PFSK-1 (cell line): ENCODE data around the gene PITPNM1.

Experiments used
- FOXP2 ChIP-seq: optimal IDR thresholded peaks from 2 replicates; pipeline ENCODE3; 2011; ENCODE audit warnings: borderline replicate concordance, control low read depth, inconsistent platforms; ENCODE audit not compliant: insufficient read depth; ENCODE audit errors: extremely low read length, extremely low read depth
- POLR2AphosphoS5 ChIP-seq: IDR thresholded peaks from 2 replicates; pipeline ENCODE4 v1.6.1; 2012; ENCODE audit warnings: low read depth, mild to moderate bottlenecking, control low read depth, low read length, moderate library complexity
- SIN3A ChIP-seq: IDR thresholded peaks from 2 replicates; pipeline ENCODE4 v1.6.1; 2012; ENCODE audit warnings: mild to moderate bottlenecking, low read length, moderate library complexity, borderline replicate concordance; ENCODE audit not compliant: insufficient read depth
- TAF1 ChIP-seq: IDR thresholded peaks from 2 replicates; pipeline ENCODE4 v1.6.1; 2012; ENCODE audit warnings: low read length, control low read depth, borderline replicate concordance; ENCODE audit not compliant: insufficient read depth
- TF ChIP-seq, protein P1 (sequence below), 2 experiments: IDR thresholded peaks; 2 replicates each; pipeline versions ENCODE4 v1.6.1 to v1.8.0; 2011 to 2012; ENCODE audit warnings: low read depth in 2 of 2, low read length in 2 of 2, control low read depth in 1 of 2, inconsistent platforms in 1 of 2, mild to moderate bottlenecking in 1 of 2, moderate library complexity in 1 of 2; ENCODE audit not compliant: insufficient read depth in 1 of 2

DNA sequence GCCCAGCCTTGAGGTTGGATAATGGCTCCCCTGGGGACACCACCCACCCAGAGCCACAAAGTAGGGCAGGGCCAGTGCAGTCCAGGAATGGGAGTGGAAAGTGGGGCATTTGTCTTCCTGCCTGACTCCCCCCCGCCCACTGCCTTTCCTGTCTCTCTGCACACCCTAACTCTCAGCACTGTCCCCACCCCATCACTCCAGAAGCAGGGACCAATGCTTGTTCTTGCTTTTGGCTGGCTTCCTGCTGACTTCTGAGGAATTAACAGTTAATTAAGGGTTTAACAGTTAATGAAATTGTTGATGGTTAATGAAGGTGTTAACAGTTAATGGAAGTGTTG is 4.7 kb downstream of the PITPNM1 start:
- TF ChIP-seq POLR2AphosphoS5: no peak
- TF ChIP-seq, protein P1, sequence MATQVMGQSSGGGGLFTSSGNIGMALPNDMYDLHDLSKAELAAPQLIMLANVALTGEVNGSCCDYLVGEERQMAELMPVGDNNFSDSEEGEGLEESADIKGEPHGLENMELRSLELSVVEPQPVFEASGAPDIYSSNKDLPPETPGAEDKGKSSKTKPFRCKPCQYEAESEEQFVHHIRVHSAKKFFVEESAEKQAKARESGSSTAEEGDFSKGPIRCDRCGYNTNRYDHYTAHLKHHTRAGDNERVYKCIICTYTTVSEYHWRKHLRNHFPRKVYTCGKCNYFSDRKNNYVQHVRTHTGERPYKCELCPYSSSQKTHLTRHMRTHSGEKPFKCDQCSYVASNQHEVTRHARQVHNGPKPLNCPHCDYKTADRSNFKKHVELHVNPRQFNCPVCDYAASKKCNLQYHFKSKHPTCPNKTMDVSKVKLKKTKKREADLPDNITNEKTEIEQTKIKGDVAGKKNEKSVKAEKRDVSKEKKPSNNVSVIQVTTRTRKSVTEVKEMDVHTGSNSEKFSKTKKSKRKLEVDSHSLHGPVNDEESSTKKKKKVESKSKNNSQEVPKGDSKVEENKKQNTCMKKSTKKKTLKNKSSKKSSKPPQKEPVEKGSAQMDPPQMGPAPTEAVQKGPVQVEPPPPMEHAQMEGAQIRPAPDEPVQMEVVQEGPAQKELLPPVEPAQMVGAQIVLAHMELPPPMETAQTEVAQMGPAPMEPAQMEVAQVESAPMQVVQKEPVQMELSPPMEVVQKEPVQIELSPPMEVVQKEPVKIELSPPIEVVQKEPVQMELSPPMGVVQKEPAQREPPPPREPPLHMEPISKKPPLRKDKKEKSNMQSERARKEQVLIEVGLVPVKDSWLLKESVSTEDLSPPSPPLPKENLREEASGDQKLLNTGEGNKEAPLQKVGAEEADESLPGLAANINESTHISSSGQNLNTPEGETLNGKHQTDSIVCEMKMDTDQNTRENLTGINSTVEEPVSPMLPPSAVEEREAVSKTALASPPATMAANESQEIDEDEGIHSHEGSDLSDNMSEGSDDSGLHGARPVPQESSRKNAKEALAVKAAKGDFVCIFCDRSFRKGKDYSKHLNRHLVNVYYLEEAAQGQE (IDR thresholded peaks at IDR 0.05; ENCODE audit: insufficient read depth in 1 of 2, low read depth in 2 of 2, low read length in 2 of 2): no peak
- TF ChIP-seq TAF1: no peak
- TF ChIP-seq SIN3A: no peak
- TF ChIP-seq FOXP2: no peak
